Measurements from ENCODE around the gene CENPS. TPM values are rescaled to one million over a fixed set of nuclear protein-coding genes. Genes with fewer than 3 reads are reported as not detected.

CENPS gene
- total and polyA plus RNA-seq, 9 of the 15 experiments (the other 6 are each of a cell fraction or from before 2014, with no cell fraction given), result 10.2 to 36.0 (median 26.0) TPM

DNA sequence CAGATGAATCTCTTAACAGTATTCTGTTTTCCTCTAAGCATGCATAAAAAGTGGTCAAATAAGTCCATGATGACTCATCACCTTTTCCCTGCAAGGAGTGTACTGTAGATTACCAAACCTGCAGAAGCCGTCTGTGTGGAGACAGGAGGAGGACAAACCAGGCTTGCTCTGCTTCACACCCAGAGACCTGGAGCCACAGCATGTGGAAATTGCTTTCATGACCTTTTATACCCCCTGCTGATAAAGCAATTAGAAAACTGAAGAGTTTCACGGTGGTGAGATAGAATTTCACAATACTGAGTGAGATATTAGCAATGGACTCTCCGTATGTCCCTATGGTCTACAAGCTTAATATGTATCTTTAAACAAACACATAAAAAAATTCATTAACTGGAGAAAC, 29.0 kb downstream of the CENPS start (continued):
- no peak for TF ChIP-seq GABPA (tag; conservative IDR thresholded peaks at IDR 0.05; ENCODE audit: low read depth)
- TF ChIP-seq ZNF143 (CRISPR knock-in tag; IDR thresholded peaks at IDR 0.05), result no peak; the same call in 1 of the 2 replicates
- TF ChIP-seq, protein P1, sequence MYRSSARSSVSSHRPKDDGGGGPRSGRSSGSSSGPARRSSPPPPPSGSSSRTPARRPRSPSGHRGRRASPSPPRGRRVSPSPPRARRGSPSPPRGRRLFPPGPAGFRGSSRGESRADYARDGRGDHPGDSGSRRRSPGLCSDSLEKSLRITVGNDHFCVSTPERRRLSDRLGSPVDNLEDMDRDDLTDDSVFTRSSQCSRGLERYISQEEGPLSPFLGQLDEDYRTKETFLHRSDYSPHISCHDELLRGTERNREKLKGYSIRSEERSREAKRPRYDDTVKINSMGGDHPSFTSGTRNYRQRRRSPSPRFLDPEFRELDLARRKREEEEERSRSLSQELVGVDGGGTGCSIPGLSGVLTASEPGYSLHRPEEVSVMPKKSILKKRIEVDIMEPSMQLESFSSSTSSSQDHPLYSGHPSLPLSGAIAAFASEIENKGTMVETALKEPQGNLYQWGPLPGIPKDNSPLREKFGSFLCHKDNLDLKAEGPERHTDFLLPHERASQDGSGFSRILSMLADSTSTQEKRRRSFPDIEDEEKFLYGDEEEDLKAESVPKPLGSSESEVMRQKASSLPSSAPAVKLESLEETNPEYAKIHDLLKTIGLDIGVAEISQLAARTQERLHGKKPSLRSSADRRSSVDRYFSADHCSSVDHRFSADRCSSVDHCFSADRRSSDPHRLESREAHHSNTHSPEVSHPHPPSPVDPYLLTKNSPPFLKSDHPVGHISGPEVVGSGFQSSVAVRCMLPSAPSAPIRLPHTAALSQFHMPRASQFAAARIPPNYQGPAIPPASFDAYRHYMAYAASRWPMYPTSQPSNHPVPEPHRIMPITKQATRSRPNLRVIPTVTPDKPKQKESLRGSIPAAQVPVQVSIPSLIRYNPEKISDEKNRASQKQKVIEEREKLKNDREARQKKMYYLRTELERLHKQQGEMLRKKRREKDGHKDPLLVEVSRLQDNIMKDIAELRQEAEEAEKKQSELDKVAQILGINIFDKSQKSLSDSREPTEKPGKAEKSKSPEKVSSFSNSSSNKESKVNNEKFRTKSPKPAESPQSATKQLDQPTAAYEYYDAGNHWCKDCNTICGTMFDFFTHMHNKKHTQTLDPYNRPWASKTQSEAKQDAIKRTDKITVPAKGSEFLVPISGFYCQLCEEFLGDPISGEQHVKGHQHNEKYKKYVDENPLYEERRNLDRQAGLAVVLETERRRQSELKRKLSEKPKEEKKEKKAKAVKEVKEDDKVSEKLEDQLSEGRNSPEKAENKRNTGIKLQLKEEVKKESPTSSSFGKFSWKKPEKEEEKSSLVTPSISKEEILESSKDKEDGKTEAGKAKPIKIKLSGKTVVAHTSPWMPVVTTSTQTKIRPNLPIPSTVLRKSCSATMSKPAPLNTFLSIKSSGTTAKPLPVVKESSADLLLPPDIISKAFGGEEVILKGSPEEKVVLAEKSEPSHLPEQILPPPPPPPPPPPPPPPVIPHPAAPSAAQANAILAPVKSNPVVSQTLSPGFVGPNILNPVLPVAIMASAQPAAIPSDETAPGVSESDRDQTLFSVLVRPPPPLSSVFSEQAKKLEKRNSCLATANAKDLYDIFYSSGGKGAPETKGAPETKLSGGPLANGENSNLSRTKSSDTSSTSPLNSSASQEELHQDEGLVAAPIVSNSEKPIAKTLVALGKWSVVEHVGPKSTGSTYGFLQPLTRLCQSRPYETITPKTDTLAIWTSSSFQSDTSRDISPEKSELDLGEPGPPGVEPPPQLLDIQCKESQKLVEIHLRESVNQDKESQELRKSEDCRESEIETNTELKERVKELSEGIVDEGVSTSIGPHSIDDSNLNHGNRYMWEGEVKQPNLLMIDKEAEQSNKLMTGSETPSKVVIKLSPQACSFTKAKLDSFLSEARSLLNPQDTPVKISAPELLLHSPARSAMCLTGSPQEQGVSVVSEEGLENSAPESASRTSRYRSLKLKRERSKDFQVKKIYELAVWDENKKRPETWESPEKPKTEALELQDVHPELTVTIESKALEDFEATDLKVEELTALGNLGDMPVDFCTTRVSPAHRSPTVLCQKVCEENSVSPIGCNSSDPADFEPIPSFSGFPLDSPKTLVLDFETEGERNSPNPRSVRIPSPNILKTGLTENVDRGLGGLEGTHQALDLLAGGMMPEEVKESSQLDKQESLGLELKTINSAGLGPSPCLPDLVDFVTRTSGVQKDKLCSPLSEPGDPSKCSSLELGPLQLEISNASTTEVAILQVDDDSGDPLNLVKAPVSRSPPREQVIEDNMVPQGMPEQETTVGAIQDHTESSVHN (IDR thresholded peaks at IDR 0.05; ENCODE audit: borderline replicate concordance in 1 of 2, low read depth in 1 of 2), result no peak
- TF ChIP-seq, protein P2, sequence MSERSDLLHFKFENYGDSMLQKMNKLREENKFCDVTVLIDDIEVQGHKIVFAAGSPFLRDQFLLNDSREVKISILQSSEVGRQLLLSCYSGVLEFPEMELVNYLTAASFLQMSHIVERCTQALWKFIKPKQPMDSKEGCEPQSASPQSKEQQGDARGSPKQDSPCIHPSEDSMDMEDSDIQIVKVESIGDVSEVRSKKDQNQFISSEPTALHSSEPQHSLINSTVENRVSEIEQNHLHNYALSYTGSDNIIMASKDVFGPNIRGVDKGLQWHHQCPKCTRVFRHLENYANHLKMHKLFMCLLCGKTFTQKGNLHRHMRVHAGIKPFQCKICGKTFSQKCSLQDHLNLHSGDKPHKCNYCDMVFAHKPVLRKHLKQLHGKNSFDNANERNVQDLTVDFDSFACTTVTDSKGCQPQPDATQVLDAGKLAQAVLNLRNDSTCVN (CRISPR knock-in tag; IDR thresholded peaks at IDR 0.05), result no peak
- no peak for TF ChIP-seq NCOA1 (IDR thresholded peaks at IDR 0.05; ENCODE audit: low read depth)
- TF ChIP-seq, protein P3, sequence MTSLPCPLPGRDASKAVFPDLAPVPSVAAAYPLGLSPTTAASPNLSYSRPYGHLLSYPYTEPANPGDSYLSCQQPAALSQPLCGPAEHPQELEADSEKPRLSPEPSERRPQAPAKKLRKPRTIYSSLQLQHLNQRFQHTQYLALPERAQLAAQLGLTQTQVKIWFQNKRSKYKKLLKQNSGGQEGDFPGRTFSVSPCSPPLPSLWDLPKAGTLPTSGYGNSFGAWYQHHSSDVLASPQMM (CRISPR knock-in tag; IDR thresholded peaks at IDR 0.05), result no peak
- TF ChIP-seq MXD1 (CRISPR knock-in tag; IDR thresholded peaks at IDR 0.05; ENCODE audit: borderline replicate concordance, poor library complexity, severe bottlenecking), result no peak
- 0 out of 2 replicates have a peak, but pooled peaks have one; percentile 28 for TF ChIP-seq GATA2 (CRISPR knock-in tag; IDR thresholded peaks at IDR 0.05)
- TF ChIP-seq ZNF253 (CRISPR knock-in tag; conservative IDR thresholded peaks at IDR 0.05), result no peak
- TF ChIP-seq, protein P4, sequence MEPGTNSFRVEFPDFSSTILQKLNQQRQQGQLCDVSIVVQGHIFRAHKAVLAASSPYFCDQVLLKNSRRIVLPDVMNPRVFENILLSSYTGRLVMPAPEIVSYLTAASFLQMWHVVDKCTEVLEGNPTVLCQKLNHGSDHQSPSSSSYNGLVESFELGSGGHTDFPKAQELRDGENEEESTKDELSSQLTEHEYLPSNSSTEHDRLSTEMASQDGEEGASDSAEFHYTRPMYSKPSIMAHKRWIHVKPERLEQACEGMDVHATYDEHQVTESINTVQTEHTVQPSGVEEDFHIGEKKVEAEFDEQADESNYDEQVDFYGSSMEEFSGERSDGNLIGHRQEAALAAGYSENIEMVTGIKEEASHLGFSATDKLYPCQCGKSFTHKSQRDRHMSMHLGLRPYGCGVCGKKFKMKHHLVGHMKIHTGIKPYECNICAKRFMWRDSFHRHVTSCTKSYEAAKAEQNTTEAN (CRISPR knock-in tag; IDR thresholded peaks at IDR 0.05), result no peak
- no peak for TF ChIP-seq KLF10 (CRISPR knock-in tag; IDR thresholded peaks at IDR 0.05)
- TF ChIP-seq ESRRA (IDR thresholded peaks at IDR 0.05; ENCODE audit: borderline replicate concordance, low read depth), result no peak
- no peak for TF ChIP-seq ZNF764 (CRISPR knock-in tag; IDR thresholded peaks at IDR 0.05; ENCODE audit: low read depth)
- TF ChIP-seq CBX2 (IDR thresholded peaks at IDR 0.05; ENCODE audit: insufficient read depth, low read length, poor library complexity, severe bottlenecking), result no peak
- peak; percentile 100 for TF ChIP-seq ZNF316 (IDR thresholded peaks at IDR 0.05)
- TF ChIP-seq CREM (IDR thresholded peaks at IDR 0.05; ENCODE audit: low read depth), result no peak
- TF ChIP-seq RBFOX2 (IDR thresholded peaks at IDR 0.05; ENCODE audit: low read depth, low read length), result no peak
- no peak for TF ChIP-seq GTF2A2 (tag; IDR thresholded peaks at IDR 0.05)

Measured in K562 (cell line).